Right atrium auricular region (tissue), 2 donors: ENCODE data around the gene HOXB1. TPM values are rescaled to one million over a fixed set of nuclear protein-coding genes. Genes with fewer than 3 reads are reported as not detected.

ENCODE experiments used
- DNase-seq: peaks from one replicate; pipeline ENCODE4 v3.0.0-alpha.2; 2019; ENCODE audit warnings: low spot score
- H3K27ac ChIP-seq, 2 donors: fragments of 200-600 bp; sonication (generic); 1 replicate in 1 of 2; 2 replicates in 1 of 2; pipeline ENCODE4 v1.5.1; 2016 to 2019
- H3K27me3 ChIP-seq, 2 donors: fragments of 200-600 bp; sonication (generic); one replicate each; pipeline versions ENCODE4 v1.5.1 to v1.6.0; 2017 to 2019
- H3K36me3 ChIP-seq: fragments of 200-600 bp; sonication (generic); one replicate; pipeline ENCODE4 v1.5.1; 2016
- H3K4me1 ChIP-seq, 2 donors: fragments of 200-600 bp; sonication (generic); one replicate each; pipeline versions ENCODE4 v1.5.1 to v1.6.0; 2017 to 2019
- H3K4me3 ChIP-seq, 2 donors: fragments of 200-600 bp; sonication (generic); 1 replicate in 1 of 2; 2 replicates in 1 of 2; pipeline ENCODE4 v1.5.1; 2017 to 2019; ENCODE audit warnings: mild to moderate bottlenecking in 1 of 2, moderate library complexity in 1 of 2
- H3K9me3 ChIP-seq, 2 donors: fragments of 200-600 bp; sonication (generic); one replicate each; pipeline ENCODE4 v1.5.1; 2019
- CTCF ChIP-seq, 2 donors: fragments of 200-600 bp; sonication (generic); IDR thresholded peaks; one replicate each; pipeline ENCODE4 v1.5.1; 2019; ENCODE audit warnings: antibody characterized with exemption in 2 of 2
- total RNA-seq, 2 donors: library from RNA; depleted of rRNA; stranded (reverse); fragments of >200 nt; gene quantifications; one replicate each; pipeline ENCODE4 v1.1.0, GENCODE V29; 2016

HOXB1 gene
- total RNA-seq, 2 donors from 2014 or later: not detected

- peaks cover 0 to 21% of the 10 kb centered on the region in 2 donors for H3K27me3 ChIP-seq
- no peaks in the 10 kb centered on the region for H3K36me3 ChIP-seq
- no peak for DNase-seq
- peaks cover 0 to 13% of the 10 kb centered on the region in 2 donors for H3K4me1 ChIP-seq
- H3K4me3 ChIP-seq: no peak overlapping the region
- no peak for TF ChIP-seq CTCF (IDR thresholded peaks at IDR 0.05)
- no peaks in the 10 kb centered on the region for H3K9me3 ChIP-seq
- H3K27ac ChIP-seq: no peak overlapping the region
These were observed 41.1 kb upstream of the HOXB1 start for GRCh38 chr17:48571826-48572417.

- H3K4me1 ChIP-seq: peaks cover 0 to 6% of the 10 kb centered on the region in 2 donors
- no peak overlapping the region for H3K27ac ChIP-seq
- DNase-seq: no peak
- H3K9me3 ChIP-seq: no peaks in the 10 kb centered on the region
- no peak for TF ChIP-seq CTCF (IDR thresholded peaks at IDR 0.05)
- H3K36me3 ChIP-seq: no peaks in the 10 kb centered on the region
- H3K27me3 ChIP-seq: peaks cover 0 to 14% of the 10 kb centered on the region in 2 donors
- no peak overlapping the region for H3K4me3 ChIP-seq
These were observed 40.4 kb upstream of the HOXB1 start for GRCh38 chr17:48571024-48571818.

- no peaks in the 10 kb centered on the region for H3K9me3 ChIP-seq
- DNase-seq: no peak
- H3K4me3 ChIP-seq: no peak overlapping the region
- no peaks in the 10 kb centered on the region for H3K4me1 ChIP-seq
- no peak overlapping the region for H3K27ac ChIP-seq
- no peaks in the 10 kb centered on the region for H3K36me3 ChIP-seq
- no peak for TF ChIP-seq CTCF (IDR thresholded peaks at IDR 0.05)
- H3K27me3 ChIP-seq: peaks cover 0 to 9% of the 10 kb centered on the region in 2 donors
These were observed 39.7 kb upstream of the HOXB1 start for GRCh38 chr17:48570325-48571023.

GRCh38 chr17:48569674-48570324, 39.0 kb upstream of the HOXB1 start:
- H3K9me3 ChIP-seq: no peaks in the 10 kb centered on the region
- no peaks in the 10 kb centered on the region for H3K36me3 ChIP-seq
- no peak for TF ChIP-seq CTCF (IDR thresholded peaks at IDR 0.05)
- H3K27ac ChIP-seq: no peak overlapping the region
- DNase-seq: no peak
- no peak overlapping the region for H3K4me3 ChIP-seq
- peaks cover 0 to 9% of the 10 kb centered on the region in 2 donors for H3K27me3 ChIP-seq
- H3K4me1 ChIP-seq: no peaks in the 10 kb centered on the region

GRCh38 chr17:48569240-48569582, 38.4 kb upstream of the HOXB1 start:
- peaks cover 0 to 13% of the 10 kb centered on the region in 2 donors for H3K27me3 ChIP-seq
- no peak for DNase-seq
- peaks cover 0 to 4% of the 10 kb centered on the region in 2 donors for H3K4me1 ChIP-seq
- no peaks in the 10 kb centered on the region for H3K36me3 ChIP-seq
- no peaks in the 10 kb centered on the region for H3K9me3 ChIP-seq
- no peak for TF ChIP-seq CTCF (IDR thresholded peaks at IDR 0.05)
- no peak overlapping the region for H3K4me3 ChIP-seq
- no peak overlapping the region for H3K27ac ChIP-seq
